ENCODE measurements around the gene ANKFN1. TPM values are rescaled to one million over a fixed set of nuclear protein-coding genes. Genes with fewer than 3 reads are reported as not detected.

The ANKFN1 gene
- total RNA-seq, 3 donors from 2014 or later, result 4.1 to 12.8 (median 5.6) TPM

GRCh38 chr17:56111706-56112485 is 41.4 kb upstream of the ANKFN1 start:
- no peak overlapping the region for H3K4me3 ChIP-seq
- TF ChIP-seq CTCF (IDR thresholded peaks at IDR 0.05), result no peak
- TF ChIP-seq POLR2A (IDR thresholded peaks at IDR 0.05), result no peak
- no peak for TF ChIP-seq POLR2AphosphoS5 (IDR thresholded peaks at IDR 0.05)
- no peak overlapping the region for H3K27ac ChIP-seq
- no peaks in the 10 kb centered on the region for H3K36me3 ChIP-seq
- H3K27me3 ChIP-seq, result no peaks in the 10 kb centered on the region
- H3K9me3 ChIP-seq, result no peaks in the 10 kb centered on the region
- no peak for DNase-seq (ENCODE audit: low spot score in 2 of 2)
- intact Hi-C loops (cut with DNase I; ENCODE audit: low total_unique reads), result no loop called here
- H3K4me1 ChIP-seq, result no peaks in the 10 kb centered on the region

DNA sequence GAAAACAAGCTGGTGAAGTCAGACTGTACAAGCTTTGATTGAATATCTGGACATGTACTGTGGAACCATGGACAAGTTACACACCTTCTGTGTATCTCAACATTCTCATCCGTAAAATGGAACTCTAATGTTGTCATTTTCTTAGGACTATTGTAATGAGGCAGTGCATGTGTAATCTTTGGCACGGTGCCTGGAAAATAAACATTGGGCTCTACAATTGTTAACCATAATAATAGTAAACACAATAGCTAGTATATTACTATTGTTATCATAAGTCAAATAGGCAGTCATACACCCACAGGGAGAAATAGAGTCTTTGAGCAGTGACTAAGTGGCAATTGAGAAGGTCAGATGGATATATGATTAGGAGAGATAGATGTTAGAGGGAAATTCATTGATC is 39.8 kb upstream of the ANKFN1 start:
- intact Hi-C loops (cut with DNase I; ENCODE audit: low total_unique reads), result no loop called here

GRCh38 chr17:56114469-56114868 is 38.8 kb upstream of the ANKFN1 start:
- Histone ChIP-seq H3K36me3 (no peaks in the 10 kb centered on the region), H3K4me3 (no peak overlapping the region), H3K9me3 (no peaks in the 10 kb centered on the region), H3K4me1 (no peaks in the 10 kb centered on the region), H3K27ac (no peak overlapping the region), H3K27me3 (no peaks in the 10 kb centered on the region)
- intact Hi-C loops (cut with DNase I; ENCODE audit: low total_unique reads), result no loop called here
- no peak for DNase-seq (ENCODE audit: low spot score in 2 of 2)
- TF ChIP-seq POLR2AphosphoS5 (IDR thresholded peaks at IDR 0.05) (no peak), CTCF (IDR thresholded peaks at IDR 0.05) (no peak), POLR2A (IDR thresholded peaks at IDR 0.05) (no peak)

More for the DNA sequence above, 39.8 kb upstream of the ANKFN1 start:
- TF ChIP-seq CTCF (IDR thresholded peaks at IDR 0.05), result no peak
- no peak for DNase-seq (ENCODE audit: low spot score in 2 of 2)
- H3K4me1 ChIP-seq, result no peaks in the 10 kb centered on the region
- H3K9me3 ChIP-seq, result no peaks in the 10 kb centered on the region
- no peak overlapping the region for H3K27ac ChIP-seq
- no peak overlapping the region for H3K4me3 ChIP-seq
- H3K36me3 ChIP-seq, result no peaks in the 10 kb centered on the region
- no peaks in the 10 kb centered on the region for H3K27me3 ChIP-seq

DNA sequence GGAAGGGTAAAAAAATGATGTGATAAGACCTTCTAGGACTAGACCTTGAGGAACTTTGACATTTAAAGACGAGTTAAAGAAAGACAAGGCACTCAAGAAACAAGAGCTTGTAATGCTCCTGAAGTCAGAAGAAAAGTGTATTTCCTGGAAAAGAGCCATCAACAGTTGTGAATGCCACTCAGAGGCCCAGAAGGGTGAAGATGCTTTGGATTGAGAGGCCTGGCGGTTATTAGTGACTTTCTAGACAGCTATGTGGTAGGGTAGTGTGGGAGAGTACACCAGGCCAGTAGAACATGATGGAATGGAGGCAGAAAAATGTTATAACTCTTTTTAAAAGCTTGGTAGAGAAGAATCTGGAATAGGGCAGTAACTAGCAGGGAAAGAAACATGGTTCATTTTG is 34.1 kb upstream of the ANKFN1 start:
- intact Hi-C loops (cut with DNase I; ENCODE audit: low total_unique reads), result no loop called here
- no peaks in the 10 kb centered on the region for H3K9me3 ChIP-seq
- DNase-seq (ENCODE audit: low spot score in 2 of 2), result no peak
- H3K27ac ChIP-seq, result no peak overlapping the region
- H3K4me3 ChIP-seq, result no peak overlapping the region
- H3K36me3 ChIP-seq, result no peaks in the 10 kb centered on the region
- H3K27me3 ChIP-seq, result no peaks in the 10 kb centered on the region
- H3K4me1 ChIP-seq, result no peaks in the 10 kb centered on the region
- TF ChIP-seq POLR2AphosphoS5 (IDR thresholded peaks at IDR 0.05) (no peak), CTCF (IDR thresholded peaks at IDR 0.05) (no peak), POLR2A (IDR thresholded peaks at IDR 0.05) (no peak)

GRCh38 chr17:56119936-56120335 is 33.3 kb upstream of the ANKFN1 start:
- DNase-seq (ENCODE audit: low spot score in 2 of 2), result no peak
- Histone ChIP-seq H3K4me1 (no peaks in the 10 kb centered on the region), H3K36me3 (no peaks in the 10 kb centered on the region), H3K4me3 (no peak overlapping the region), H3K27ac (no peak overlapping the region), H3K27me3 (no peaks in the 10 kb centered on the region), H3K9me3 (no peaks in the 10 kb centered on the region)
- intact Hi-C loops (cut with DNase I; ENCODE audit: low total_unique reads), result no loop called here
- TF ChIP-seq POLR2A (IDR thresholded peaks at IDR 0.05), result no peak
- TF ChIP-seq POLR2AphosphoS5 (IDR thresholded peaks at IDR 0.05), result no peak

Measured in breast epithelium (tissue), 4 donors.